PC-9 (cell line): ENCODE results near the gene ARHGAP6.

Experiments
- EZH2 ChIP-seq: fragments of 200-600 bp; sonication (generic); IDR thresholded peaks from 2 replicates; pipeline ENCODE4 v1.8.0; 2017; ENCODE audit warnings: antibody characterized with exemption, low read depth
- TF ChIP-seq, protein P1 (sequence below): fragments of 200-600 bp; sonication (generic); conservative IDR thresholded peaks from 2 replicates; pipeline ENCODE4 v1.6.1; 2017; ENCODE audit warnings: mixed run types, antibody characterized with exemption, mild to moderate bottlenecking, moderate library complexity

- TF ChIP-seq, protein P1, sequence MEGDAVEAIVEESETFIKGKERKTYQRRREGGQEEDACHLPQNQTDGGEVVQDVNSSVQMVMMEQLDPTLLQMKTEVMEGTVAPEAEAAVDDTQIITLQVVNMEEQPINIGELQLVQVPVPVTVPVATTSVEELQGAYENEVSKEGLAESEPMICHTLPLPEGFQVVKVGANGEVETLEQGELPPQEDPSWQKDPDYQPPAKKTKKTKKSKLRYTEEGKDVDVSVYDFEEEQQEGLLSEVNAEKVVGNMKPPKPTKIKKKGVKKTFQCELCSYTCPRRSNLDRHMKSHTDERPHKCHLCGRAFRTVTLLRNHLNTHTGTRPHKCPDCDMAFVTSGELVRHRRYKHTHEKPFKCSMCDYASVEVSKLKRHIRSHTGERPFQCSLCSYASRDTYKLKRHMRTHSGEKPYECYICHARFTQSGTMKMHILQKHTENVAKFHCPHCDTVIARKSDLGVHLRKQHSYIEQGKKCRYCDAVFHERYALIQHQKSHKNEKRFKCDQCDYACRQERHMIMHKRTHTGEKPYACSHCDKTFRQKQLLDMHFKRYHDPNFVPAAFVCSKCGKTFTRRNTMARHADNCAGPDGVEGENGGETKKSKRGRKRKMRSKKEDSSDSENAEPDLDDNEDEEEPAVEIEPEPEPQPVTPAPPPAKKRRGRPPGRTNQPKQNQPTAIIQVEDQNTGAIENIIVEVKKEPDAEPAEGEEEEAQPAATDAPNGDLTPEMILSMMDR = no peak
- TF ChIP-seq EZH2 = no peak
Observed at GRCh38 chrX:11427453-11428071, 238.2 kb downstream of the ARHGAP6 start.
